22Rv1 (cell line): ENCODE data around the gene ONECUT2.

Experiments
- H3K27ac ChIP-seq: fragments of 450-650 bp; 2 replicates; pipeline ENCODE4 v1.5.1; 2017
- CTCF ChIP-seq: fragments of 450-650 bp; IDR thresholded peaks from 2 replicates; pipeline ENCODE4 v1.5.1; 2017; ENCODE audit warnings: mild to moderate bottlenecking
- ZFX ChIP-seq: fragments of 450-650 bp; IDR thresholded peaks from 2 replicates; pipeline ENCODE4 v1.6.1; 2017; ENCODE audit warnings: antibody characterized with exemption, borderline replicate concordance

ONECUT2 gene

GRCh38 chr18:57428221-57429150 is 6.7 kb upstream of the ONECUT2 start:
- TF ChIP-seq ZFX = no peak
- H3K27ac ChIP-seq = no peak overlapping the region

GRCh38 chr18:57429167-57430078 is 5.8 kb upstream of the ONECUT2 start:
- no peak overlapping the region for H3K27ac ChIP-seq
- no peak for TF ChIP-seq ZFX
- TF ChIP-seq CTCF = no peak

- TF ChIP-seq CTCF (no peak), ZFX (no peak)
- no peak overlapping the region for H3K27ac ChIP-seq
These were observed 4.8 kb upstream of the ONECUT2 start for GRCh38 chr18:57430079-57431001.

GRCh38 chr18:57431002-57431382 is 4.2 kb upstream of the ONECUT2 start:
- no peak for TF ChIP-seq ZFX
- TF ChIP-seq CTCF = no peak
- H3K27ac ChIP-seq = no peak overlapping the region

GRCh38 chr18:57431467-57432080 is 3.6 kb upstream of the ONECUT2 start:
- no peak overlapping the region for H3K27ac ChIP-seq
- TF ChIP-seq CTCF (no peak), ZFX (no peak)

- no peak overlapping the region for H3K27ac ChIP-seq
- no peak for TF ChIP-seq ZFX
These were observed 3.0 kb upstream of the ONECUT2 start for GRCh38 chr18:57432140-57432539.

GRCh38 chr18:57432751-57433400 is 2.3 kb upstream of the ONECUT2 start:
- TF ChIP-seq ZFX (no peak), CTCF (no peak)
- H3K27ac ChIP-seq = peak overlapping the region; percentile 80
